Upper lobe of left lung (tissue), 6 donors: ENCODE results near the gene GGNBP2. TPM values are rescaled to one million over a fixed set of nuclear protein-coding genes. Genes with fewer than 3 reads are reported as not detected.

ENCODE experiments used
- ATAC-seq, 2 donors: fragments of 200-7000 bp; cut with Tn5 transposase; one replicate each; pipeline ENCODE4 v1.9.1; 2022; ENCODE audit warnings: mild to moderate bottlenecking in 2 of 2, moderate library complexity in 2 of 2; ENCODE audit not compliant: low FRiP score in 2 of 2
- DNase-seq, 2 donors: peaks; one replicate each; pipeline ENCODE4 v3.0.0-alpha.2; 2019 to 2020
- H3K27ac ChIP-seq, 4 donors: fragments of 200-600 bp; sonication (generic); one replicate each; pipeline ENCODE4 v1.5.1; 2016 to 2019
- H3K27me3 ChIP-seq, 4 donors: fragments of 200-600 bp; sonication (generic); one replicate each; pipeline ENCODE4 v1.5.1; 2017 to 2019
- H3K36me3 ChIP-seq, 4 donors: fragments of 200-600 bp; sonication (generic); one replicate each; pipeline ENCODE4 v1.5.1; 2016 to 2019
- H3K4me1 ChIP-seq, 4 donors: fragments of 200-600 bp; sonication (generic); one replicate each; pipeline ENCODE4 v1.5.1; 2018 to 2019
- H3K4me3 ChIP-seq, 4 donors: fragments of 200-600 bp; sonication (generic); one replicate each; pipeline ENCODE4 v1.5.1; 2017 to 2019; ENCODE audit warnings: mild to moderate bottlenecking in 2 of 4, moderate library complexity in 1 of 4
- H3K9me3 ChIP-seq, 4 donors: fragments of 200-600 bp; sonication (generic); one replicate each; pipeline ENCODE4 v1.5.1; 2018 to 2019
- CTCF ChIP-seq, 6 experiments: fragments of 450-650 bp in 4 of 6; fragments of 200-600 bp in 2 of 6; sonication (generic) in 2 of 6; IDR thresholded peaks; one replicate each; pipeline ENCODE4 v1.5.1; 2016 to 2019; ENCODE audit warnings: antibody characterized with exemption in 6 of 6
- EP300 ChIP-seq, 4 donors: sonication (generic); formaldehyde crosslinking; IDR thresholded peaks; one replicate each; pipeline ENCODE4 v1.5.1; 2017; ENCODE audit warnings: antibody characterized with exemption in 4 of 4, control low read depth in 2 of 4
- POLR2A ChIP-seq, 4 donors: fragments of 450-650 bp; IDR thresholded peaks; one replicate each; pipeline ENCODE4 v1.5.1; 2016 to 2017; ENCODE audit warnings: antibody characterized with exemption in 4 of 4, mild to moderate bottlenecking in 2 of 4
- POLR2AphosphoS5 ChIP-seq, 2 donors: sonication (generic); formaldehyde crosslinking; IDR thresholded peaks; one replicate each; pipeline ENCODE4 v1.5.1; 2017; ENCODE audit warnings: antibody characterized with exemption in 2 of 2
- WGBS, 2 donors: methylation state at CpG; one replicate each; pipeline ENCODE4 v1.1.5; 2017 to 2018; 5-methylcytosine and 5-hydroxymethylcytosine counted together
- total RNA-seq, 6 donors: library from RNA; depleted of rRNA in 4 of 6; stranded (reverse); fragments of >200 nt in 4 of 6; gene quantifications; one replicate each; pipeline versions ENCODE4 v1.1.0 to v1.2.1, GENCODE V29; 2016 to 2021
- donor health status: DM: no; HTN: no; CAD: no; lungs with moderate emphysema.
- donor health status: DM: no; HTN: yes; CAD: no; lungs with severe emphysema.

Gene GGNBP2
- total RNA-seq, 6 donors from 2014 or later = 36.8 to 101 (median 70.0) TPM

GRCh38 chr17:36631022-36631421, 86.3 kb downstream of the GGNBP2 start:
- no peak for TF ChIP-seq CTCF (IDR thresholded peaks at IDR 0.05)
- no peak for TF ChIP-seq POLR2A (IDR thresholded peaks at IDR 0.05)
- no peak for TF ChIP-seq POLR2AphosphoS5 (IDR thresholded peaks at IDR 0.05)
- no peak for TF ChIP-seq EP300 (IDR thresholded peaks at IDR 0.05)
- no peaks in the 10 kb centered on the region for H3K27me3 ChIP-seq
- no peak for DNase-seq

GRCh38 chr17:36632916-36633771, 88.4 kb downstream of the GGNBP2 start:
- 30 to 34% methylated on average over 18 of the region's 18 CpGs for WGBS, 2 donors
- ATAC-seq = no peak

More at GRCh38 chr17:36631022-36631421, 86.3 kb downstream of the GGNBP2 start:
- ATAC-seq = no peak
- Histone ChIP-seq H3K27ac (no peak overlapping the region), H3K9me3 (no peaks in the 10 kb centered on the region), H3K4me1 (peaks cover 0 to 6% (median 1%) of the 10 kb centered on the region in 4 donors), H3K36me3 (no peaks in the 10 kb centered on the region), H3K4me3 (no peak overlapping the region)
- 72% methylated on average over 3 to 4 of the region's 4 CpGs for WGBS, 2 donors

More at GRCh38 chr17:36632916-36633771, 88.4 kb downstream of the GGNBP2 start:
- no peak overlapping the region for H3K27ac ChIP-seq
- H3K27me3 ChIP-seq = no peaks in the 10 kb centered on the region
- H3K9me3 ChIP-seq = no peaks in the 10 kb centered on the region
- no peaks in the 10 kb centered on the region for H3K36me3 ChIP-seq
- H3K4me1 ChIP-seq = peaks cover 0 to 6% (median 0%) of the 10 kb centered on the region in 4 donors
- no peak overlapping the region for H3K4me3 ChIP-seq
- TF ChIP-seq CTCF (IDR thresholded peaks at IDR 0.05) (no peak), POLR2A (IDR thresholded peaks at IDR 0.05) (no peak), POLR2AphosphoS5 (IDR thresholded peaks at IDR 0.05) (no peak), EP300 (IDR thresholded peaks at IDR 0.05) (no peak)
- no peak for DNase-seq

Other genes starting within 250 kb of the GGNBP2 start
- 1 to 10 TPM in 1 of 6 donors, not detected in 5; 1.7 TPM for gene TBC1D3G, start 221.0 kb upstream of the GGNBP2 start, total RNA-seq
- gene TBC1D3H, start 156.5 kb upstream of the GGNBP2 start, total RNA-seq = not detected
- 10 to 100 TPM in 5 of 6 donors, 1 to 10 TPM in 1; 7.7 to 26.0 (median 21.6) TPM for gene ZNHIT3, start 58.2 kb upstream of the GGNBP2 start, total RNA-seq
- 100 to 1,000 TPM in 1 of 6 donors, 10 to 100 TPM in 5; 34.8 to 167 (median 49.4) TPM for gene MYO19, start 10.1 kb upstream of the GGNBP2 start, total RNA-seq
- 10 to 100 TPM in 2 of 6 donors, 1 to 10 TPM in 2, under 1 TPM in 1, not detected in 1; 0.67 to 11.9 (median 9.3) TPM for gene PIGW, start 9.9 kb upstream of the GGNBP2 start, total RNA-seq
- gene DHRS11, start 47.0 kb downstream of the GGNBP2 start, total RNA-seq = 1 to 10 TPM; 3.6 to 7.5 (median 4.9) TPM
- gene MRM1, start 56.7 kb downstream of the GGNBP2 start, total RNA-seq = 1 to 10 TPM; 3.1 to 9.4 (median 8.1) TPM